Activated CD4-positive, CD25-positive, alpha-beta regulatory T cell (primary cell): ENCODE measurements around the gene RB1.
"Not testable (repeated sequence)": the region's sequence is repeated elsewhere in the genome, so short reads cannot be mapped to it uniquely, and the experiment has no call there.

Experiments used
- DNase-seq, 4 experiments: peaks; one replicate each; lab custom pipeline; 2025; lab: John Stamatoyannopoulos, UW

Gene RB1

DNA sequence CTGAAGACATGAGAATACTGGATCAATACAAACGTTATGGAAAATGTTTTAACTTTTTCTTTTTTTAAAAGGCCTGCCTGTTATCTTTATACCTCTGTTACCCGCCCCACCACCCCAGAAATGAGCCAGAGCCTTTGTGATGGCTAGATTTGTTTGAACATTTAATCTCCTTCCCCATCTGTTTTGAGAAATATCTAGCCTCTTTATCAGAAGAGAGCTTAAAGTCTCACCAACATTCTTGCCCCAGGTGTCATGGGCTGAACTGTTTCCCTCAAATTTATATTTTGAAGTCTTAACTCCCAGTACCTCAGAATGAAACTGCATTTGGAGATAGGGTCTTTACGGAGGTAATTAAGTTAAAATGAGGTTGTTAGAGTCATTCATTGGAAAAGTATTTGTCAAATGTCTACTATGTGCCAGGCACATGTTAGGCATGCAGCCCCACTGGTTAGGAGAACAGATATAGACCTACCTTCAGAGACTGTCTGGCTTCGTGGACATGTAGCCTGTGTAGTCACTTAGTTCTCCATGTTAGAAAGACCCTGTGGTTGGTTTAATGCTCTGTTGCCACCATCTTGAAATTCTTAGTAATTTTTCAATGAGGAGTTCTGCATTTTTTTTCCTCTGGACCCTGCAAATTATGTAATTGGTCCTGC is 6.3 kb upstream of the RB1 start:
- DNase-seq: no peak

DNA sequence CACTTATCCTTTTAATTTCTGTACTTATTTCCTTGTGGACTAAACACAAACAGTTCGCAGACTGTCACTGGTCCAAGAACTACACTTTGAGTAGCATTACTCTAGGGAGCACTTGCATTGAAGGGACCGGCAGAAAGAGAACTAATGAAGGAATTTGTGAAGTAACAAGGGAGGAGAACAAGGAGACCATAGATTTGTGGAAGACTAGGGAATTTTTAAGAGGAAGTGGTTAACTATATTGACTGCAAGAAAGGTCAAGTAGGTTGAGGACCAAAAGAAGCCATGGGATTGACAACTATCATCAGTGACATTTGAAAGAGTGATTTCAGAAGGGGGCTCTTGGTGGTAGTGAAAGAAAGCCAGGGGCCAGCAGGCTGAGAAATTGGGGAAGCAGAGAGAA is 4.0 kb upstream of the RB1 start:
- DNase-seq: no peak

DNA sequence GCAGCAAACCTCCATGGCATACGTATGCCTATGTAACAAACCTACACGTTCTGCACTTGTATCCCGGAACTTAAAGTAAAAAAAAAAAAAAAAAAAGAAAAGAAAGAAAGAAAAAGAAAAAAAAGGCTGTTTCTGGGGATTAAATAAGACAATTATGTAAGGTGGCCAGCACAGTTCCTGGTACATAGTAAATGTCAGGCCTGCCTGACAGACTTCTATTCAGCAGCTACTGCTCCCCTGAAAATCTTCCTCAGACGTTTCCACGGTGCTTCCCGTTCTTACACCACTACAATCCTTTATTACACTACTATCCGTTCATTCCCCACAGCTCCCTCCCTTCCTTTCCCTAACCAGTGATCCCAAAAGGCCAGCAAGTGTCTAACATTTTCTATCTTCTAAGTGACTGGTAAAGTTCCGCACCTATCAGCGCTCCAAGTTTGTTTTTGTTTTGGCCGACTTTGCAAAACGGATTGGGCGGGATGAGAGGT is 636 bp upstream of the RB1 start:
- DNase-seq: no peak

DNA sequence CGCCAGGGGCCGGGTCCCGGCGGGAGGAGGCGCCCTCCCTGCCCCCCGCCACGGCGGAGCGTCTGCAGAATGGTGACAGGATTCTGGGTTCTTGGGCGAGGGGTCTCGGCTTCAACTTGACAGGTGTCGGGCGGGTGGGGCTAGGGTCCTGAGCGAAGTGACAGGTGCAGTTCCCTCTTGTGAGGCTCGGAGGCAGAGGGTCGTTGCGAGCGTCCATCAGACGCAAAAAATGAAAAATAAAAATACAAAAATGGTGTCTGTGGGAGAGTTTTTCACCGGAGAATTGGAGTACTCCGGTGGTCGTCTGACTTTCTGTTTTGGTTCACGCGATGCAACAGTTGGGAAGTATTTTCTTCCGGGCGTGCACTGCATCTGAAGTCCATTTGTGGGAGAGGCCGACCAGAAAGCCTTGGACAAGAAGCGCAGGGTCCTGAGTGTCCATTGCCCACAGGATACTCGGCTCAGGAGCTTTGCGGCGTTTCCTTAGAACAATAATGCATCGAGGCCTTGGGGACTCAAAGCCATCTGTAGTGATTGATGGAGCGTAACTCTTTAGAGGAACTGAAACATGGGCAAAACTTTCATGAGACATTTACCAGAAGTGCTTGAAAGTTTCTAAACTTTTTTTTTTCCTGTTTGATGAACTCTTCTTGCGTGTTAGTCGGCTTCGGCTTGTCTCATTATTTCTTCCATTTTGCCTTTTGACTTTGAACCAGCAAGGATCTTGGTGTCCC is 759 bp downstream of the RB1 start:
- DNase-seq: no peak

DNA sequence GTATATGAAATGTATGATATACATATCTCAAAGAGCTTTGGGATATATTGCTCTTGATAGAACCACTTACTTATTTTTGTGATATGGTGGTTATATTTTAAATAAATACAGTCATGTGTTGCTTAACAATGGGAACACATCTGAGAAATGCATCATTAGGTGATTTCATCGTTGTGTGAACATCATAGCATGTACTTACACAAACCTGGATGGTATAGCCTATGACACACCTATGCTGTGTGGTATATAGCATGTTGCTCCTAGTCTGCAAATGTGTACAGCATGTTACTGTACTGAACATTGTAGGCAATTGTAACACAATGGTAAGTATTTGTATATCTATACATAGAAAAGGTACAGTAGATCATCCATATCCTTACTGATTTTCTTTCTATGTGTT is 7.7 kb downstream of the RB1 start:
- DNase-seq: no peak

DNA sequence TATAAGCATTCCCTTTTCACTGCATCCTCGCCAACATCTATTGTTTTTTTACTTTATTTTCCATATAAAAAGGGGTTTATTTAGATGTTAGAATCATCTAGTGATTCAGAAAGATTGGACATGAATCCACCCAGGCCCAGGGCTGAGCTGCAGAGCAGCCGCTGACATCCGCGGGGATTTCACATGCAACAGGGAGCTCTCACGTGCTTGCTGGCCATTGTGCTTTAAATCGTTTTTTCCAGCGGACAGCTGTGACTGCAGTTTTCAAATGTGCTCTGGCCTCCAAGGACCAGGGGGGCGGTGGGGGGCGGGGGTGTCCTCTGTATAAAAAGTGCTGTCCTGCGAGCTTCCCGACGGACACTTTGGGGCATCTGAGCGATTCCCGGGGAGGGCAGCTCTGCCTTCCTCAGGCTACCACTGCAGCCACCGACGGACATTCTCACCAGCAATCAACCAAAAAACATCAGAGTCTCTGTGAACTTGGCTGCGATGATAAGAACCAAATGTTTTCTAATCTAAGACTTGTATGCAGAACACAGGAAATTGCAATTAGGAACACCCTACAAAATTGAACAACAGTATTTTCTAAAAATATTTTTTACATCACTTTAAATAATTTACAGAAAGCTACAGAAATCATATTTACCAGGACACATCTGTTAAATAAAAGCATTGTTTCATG is 12.6 kb downstream of the RB1 start:
- no peak for DNase-seq

DNA sequence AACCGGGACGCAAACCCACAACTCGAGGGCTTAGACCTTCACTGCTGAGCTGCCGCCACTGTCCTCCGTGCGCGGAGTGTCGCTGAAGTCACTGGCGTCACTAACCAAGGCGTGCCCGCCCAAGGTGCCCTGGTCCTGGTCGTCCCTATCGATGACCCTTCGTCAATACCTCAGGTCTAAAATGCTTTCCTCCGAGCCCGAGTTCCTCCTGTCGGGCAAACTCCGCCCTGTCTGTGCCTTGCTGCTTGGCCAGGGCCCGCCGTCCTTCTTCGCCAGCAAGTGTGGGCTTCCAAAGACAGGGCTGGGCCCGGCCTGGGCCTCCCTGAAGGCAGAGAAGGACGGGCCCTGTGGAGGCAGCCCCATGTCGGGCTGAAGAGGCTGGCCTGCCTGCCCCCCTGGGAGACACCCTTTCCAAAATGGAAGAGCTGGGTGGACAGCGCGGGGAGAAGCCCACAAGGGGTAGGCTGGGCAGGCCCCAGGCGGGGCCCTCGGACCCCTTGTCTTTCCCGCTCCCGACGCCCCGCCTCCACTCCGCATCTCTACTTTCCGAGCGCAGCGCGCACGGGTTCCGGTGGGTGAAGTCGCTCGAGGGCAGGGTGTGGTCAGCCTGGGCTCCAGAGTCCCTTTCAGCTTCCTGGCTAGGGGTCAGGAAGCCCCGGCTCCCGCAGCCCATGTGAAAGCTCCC is 13.4 kb downstream of the RB1 start:
- no peak for DNase-seq

DNA sequence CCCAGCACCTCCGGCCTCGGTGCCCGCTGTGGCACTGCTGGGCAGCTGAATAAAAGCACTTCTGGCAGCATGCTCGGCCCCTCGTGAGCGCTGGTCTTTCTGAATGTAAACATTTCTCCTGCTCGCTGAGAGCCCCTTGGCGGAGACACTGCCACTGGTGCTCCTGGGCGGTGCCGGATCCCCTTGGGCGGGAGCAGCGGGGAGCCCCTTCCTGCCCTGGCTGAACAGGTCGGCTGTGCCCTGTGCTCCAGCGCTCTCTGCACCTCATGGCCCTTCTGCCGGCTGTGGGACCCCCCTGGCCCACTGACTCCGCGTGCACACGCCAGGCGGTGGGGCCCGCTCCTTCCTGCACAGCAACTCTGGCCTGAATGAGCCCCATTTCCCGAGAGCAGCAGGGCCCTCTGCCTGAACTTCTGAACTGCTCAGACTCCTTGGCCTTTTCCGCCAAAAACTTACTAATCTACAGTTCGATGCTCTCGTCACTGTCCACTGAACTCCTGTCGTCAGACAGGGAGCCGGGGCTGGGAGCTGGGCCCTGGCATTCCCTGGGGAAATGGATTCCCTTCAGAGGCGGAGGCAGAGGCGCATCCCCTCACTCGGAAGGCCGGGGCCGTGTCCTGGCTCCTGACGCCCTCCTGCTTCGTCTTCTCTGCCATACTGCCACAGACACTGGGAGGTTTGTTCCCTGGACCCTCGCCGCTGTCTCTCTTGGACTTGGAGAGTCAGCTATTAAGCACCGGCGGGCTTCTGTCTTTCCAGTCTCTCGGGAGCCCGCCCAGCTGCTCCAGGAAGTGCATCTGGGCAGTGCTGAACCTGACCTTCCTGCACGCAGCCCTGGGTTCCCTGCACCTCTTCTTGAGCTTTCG is 14.2 kb downstream of the RB1 start:
- DNase-seq: no peak

DNA sequence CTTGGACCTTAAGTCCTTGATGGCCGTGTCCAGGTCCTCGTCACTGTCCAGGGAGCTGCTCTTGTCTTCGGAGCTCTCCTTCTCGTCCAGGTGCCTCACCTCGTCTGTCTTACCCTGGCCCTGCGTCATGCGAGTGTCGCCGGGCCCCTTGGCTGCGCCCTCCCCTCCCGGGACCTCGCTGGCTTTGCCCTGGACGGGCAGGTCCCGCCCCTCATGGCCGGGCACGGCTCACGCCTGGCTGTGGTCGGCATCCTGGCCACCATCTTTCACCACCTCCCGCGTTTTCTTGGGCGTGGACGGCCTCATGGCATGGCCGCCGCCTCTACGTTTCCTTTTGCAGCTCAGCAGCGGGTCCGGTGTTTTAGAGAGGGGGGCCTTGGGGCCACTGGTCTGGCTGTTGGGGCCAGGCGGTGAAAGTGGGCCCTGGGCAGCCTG is 14.8 kb downstream of the RB1 start:
- DNase-seq: no peak

DNA sequence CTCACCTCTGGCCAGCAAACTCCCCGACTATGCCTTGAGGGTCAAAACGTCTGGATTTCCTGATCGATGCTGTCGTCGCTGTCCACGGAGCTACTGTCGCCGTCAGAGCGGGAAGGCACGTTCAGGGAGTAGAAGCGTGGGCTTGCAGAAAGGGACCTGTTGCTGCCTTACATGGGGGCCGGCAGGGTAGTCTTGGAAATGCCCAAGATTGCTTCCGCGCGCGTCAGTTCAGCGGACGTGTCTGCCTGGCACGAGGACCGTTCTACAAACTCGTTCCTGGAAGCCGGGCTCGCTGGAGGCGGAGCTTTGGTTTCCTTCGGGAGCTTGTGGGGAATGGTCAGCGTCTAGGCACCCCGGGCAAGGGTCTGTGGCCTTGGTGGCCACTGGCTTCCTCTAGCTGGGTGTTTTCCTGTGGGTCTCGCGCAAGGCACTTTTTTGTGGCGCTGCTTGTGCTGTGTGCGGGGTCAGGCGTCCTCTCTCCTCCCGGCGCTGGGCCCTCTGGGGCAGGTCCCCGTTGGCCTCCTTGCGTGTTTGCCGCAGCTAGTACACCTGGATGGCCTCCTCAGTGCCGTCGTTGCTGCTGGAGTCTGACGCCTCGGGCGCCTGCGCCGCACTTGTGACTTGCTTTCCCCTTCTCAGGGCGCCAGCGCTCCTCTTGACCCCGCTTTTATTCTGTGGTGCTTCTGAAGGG is 15.4 kb downstream of the RB1 start:
- no peak for DNase-seq

DNA sequence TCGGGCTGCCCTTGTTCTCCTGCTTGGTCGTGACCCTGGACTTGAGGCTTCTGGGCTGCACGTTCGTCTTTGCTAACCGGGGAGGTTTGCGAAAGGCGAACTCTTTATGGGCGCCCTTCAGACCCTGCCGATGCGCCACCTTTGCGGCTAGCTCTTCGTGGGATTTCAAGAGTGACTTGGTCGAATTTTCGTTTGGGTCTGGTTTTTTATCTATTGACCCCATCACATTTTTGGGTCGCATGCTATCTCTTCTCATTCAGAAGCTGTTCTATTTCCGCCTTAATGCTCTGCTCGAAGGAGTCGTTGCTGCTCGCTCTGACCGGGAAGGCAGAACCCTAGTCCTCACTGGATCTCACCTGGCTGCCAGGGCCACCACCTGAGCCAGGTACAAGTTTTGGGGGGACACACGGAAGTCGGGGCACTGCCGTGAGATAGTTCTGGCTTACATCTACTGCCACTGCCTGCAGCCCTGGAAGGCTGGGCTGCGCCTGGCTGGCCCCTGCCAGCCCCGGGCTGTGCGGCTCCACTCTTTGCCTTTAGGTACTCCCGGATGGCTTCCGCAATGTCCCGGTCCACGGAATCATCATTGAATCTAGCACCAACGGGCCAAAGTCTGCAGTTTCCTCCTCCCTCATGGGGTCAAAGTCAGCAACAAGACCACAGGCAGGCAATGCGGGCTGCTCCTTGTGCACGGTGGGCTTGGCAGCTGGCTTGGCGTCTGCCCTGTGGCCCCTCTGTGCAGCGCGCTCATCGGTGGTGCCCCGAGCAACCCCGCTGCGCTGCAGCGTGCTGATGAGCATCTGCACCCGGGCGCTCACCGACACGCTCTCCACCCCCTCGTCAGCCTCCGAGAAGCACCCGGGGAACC is 16.2 kb downstream of the RB1 start:
- DNase-seq: no peak

DNA sequence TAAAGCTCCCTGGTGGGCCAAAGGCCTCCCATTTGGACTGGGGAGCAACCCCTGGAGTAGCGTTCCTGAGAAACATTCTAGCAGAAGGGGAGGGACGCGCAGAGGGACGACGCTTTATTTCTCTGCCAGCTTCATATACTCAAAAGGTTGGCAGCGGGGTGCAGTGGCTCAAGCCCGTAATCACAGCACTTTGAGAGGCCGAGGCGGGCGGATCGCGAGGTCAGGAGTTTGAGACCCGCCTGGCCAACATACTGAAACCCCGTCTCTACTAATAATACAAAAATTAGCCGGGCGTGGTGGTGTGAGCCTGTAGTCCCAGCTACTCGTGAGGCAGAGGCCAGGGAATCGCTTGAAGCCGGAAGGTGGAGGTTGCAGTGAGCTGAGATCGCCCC is 16.8 kb downstream of the RB1 start:
- no peak for DNase-seq

DNA sequence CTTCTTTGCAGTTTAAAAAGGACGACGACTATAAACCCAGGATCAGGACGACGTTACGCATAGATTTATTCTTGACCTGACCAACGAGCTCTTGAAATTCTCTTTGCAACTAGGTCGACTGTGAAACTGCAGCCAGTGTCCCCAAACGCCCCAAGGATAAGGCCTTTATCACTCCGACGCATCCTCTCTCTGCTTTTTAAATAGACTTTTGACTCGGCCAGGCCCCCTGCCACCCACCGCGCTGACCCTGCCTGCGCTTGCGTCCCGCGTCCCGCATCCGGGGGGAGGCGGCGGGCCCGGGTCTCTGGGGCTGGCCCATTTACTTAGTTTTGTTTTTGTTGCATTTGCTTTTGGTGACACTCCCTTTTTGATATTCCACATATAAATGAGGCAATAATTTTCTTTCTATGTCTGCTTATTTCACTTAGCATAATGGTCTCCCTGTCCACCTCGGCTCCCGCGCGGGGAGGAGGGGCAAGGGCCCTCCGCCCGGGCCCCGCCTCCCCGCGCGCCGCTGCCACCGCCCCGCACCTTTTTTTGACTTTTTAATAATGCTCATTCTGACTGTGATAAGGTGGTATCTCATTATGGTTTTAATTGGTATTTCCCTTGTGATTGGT is 17.4 kb downstream of the RB1 start:
- no peak for DNase-seq

DNA sequence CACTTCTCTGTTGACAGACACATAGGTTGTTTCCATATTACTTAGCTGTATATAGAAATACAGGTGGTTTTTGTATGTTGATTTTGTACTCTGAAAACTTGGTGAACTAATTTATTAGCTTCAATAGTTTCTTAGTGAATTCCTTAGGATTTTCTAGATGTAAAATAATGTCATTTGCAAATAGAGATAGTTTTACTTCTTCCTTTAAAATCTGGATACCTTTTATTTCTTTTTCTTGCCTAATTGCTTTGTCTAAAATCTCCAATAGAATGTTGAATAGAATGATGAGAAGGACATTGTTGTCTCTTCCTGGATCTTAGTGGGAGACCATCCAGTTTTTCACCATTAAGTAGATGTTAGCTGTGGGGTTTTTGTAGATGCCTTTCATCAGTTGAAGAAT is 18.7 kb downstream of the RB1 start:
- no peak for DNase-seq

DNA sequence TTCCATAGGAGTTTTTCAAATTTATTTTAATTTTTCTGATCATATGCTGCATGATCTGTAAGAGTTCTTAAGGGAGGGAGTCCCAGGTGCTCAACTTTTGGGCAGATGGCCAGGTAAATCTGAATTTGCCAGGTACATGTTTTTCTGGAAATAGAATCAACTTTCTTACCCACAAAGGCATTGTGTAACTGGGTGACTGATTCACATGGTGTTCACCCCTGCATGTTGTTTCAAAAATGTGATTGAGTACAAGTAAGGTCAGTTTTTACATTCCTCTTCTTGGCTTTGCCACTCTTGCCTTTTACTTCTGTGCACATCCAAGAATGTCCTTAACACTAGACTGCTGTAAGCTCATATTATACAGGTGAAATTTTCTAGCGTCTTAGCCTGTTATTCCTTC is 30.4 kb downstream of the RB1 start:
- no peak for DNase-seq

DNA sequence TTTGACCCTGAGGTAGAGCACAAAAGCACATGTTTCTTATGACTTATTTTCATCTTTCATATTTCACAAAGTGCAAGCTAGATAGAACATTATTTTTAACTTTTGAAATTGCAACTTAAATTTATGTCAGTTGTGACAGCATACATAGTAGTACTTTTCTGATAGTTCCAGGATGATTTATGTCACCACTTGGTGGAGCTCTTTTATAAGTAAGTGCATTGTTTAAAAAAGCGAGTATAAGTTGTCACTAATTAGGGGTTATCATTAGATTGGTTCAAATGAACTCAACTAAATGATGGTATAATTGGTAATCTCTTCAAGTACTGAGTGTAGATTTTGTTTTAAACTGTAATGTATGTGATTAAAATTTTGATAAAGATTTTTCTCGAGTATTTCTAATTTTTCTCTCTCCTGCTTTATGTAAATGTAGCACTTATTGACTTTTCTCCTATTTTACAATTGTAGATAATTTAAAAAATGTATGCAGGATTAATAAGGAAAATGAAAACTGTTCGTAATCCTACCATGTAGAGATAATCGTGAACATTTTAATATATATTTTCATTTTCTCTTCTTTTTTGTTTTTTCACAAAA is 31.1 kb downstream of the RB1 start:
- no peak for DNase-seq

DNA sequence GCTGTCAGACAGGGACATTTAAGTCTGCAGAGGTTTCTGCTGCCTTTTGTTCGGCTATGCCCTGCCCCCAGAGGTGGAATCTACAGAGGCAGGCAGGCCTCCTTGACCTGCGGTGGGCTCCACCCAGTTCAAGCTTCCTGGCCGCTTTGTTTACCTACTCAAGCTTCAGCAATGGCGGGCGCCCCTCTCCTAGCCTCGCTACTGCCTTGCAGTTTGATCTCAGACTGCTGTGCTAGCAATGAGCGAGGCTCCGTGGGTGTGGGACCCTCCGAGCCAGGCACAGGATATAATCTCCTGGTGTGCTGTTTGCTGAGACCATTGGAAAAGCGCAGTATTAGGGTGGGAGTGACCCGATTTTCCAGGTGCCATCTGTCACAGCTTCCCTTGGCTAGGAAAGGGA is 35.6 kb downstream of the RB1 start:
- DNase-seq: not testable (repeated sequence)

DNA sequence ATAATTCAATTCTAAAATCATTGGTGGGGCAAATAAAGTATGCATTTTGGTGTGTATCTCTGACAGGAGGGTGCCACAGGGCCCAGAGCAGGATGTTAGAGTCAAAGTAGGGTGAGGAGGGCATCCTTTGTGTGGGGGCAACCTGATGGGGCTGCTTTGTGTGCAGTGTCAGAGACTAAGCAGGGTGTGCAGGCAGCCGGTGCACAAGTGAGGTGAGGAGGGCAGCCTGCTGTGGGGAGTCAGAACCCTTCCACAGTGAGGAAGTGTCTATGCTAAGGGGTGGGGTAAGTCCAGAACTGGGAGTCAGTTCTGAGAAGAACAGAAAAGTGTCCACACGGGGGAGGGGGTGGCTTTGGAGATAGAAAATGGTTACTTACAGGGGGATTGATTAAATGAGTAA is 40.7 kb downstream of the RB1 start:
- no peak for DNase-seq

DNA sequence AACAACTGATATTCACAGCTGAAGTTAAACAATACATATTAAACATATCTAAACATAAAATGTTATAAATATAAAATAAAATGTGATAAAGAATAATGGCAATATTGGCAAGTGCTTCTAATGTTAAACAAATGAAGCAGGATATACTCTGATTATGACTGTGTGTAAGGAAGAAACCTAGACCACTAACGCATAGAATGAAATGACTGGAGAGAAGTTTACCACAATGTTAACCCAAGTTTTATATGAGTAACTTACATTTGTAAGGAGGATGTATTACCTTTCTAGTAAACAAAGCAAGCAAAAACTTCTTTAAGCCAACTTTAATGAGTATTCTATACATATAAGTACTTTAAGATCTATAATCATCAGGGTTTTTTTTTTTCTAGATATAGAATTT is 43.0 kb downstream of the RB1 start:
- no peak for DNase-seq
